ENCODE results near the gene SFMBT1.

DNA sequence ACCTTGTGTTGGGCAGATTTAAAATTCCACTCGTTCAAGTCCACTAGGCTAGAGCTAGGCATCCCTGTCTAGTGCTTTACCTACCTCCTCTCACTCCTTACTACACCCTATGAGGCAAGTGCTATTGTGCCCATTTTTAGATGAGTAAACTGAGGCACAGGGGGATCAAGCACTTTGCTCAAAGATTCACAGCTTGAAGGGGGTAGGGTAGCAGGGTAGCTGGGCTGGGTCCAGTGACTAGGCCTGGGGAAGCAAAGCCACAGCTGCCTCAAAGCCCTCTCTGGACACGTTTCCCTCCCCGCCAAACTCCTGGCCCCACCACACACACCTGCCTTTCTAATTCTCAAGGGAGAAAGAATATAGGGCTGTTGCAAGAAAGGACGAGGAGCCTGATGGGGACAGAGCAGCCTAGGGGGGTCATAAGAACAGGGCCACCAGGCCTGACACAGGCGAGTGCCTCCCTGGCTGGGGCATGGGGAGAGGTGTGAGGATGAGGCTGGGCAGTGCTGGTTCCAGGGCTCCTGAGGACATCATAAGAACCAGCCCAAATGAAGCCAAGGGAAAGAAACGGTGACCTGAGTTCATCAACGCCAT is 34.8 kb upstream of the SFMBT1 start:
- TF ChIP-seq, protein P1, sequence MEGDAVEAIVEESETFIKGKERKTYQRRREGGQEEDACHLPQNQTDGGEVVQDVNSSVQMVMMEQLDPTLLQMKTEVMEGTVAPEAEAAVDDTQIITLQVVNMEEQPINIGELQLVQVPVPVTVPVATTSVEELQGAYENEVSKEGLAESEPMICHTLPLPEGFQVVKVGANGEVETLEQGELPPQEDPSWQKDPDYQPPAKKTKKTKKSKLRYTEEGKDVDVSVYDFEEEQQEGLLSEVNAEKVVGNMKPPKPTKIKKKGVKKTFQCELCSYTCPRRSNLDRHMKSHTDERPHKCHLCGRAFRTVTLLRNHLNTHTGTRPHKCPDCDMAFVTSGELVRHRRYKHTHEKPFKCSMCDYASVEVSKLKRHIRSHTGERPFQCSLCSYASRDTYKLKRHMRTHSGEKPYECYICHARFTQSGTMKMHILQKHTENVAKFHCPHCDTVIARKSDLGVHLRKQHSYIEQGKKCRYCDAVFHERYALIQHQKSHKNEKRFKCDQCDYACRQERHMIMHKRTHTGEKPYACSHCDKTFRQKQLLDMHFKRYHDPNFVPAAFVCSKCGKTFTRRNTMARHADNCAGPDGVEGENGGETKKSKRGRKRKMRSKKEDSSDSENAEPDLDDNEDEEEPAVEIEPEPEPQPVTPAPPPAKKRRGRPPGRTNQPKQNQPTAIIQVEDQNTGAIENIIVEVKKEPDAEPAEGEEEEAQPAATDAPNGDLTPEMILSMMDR (IDR thresholded peaks at IDR 0.05) = no peak
- TF ChIP-seq POLR2A (IDR thresholded peaks at IDR 0.05) = no peak

Data from heart left ventricle (tissue), 13 donors.